ENCODE data around the gene DHRS11.

DNA sequence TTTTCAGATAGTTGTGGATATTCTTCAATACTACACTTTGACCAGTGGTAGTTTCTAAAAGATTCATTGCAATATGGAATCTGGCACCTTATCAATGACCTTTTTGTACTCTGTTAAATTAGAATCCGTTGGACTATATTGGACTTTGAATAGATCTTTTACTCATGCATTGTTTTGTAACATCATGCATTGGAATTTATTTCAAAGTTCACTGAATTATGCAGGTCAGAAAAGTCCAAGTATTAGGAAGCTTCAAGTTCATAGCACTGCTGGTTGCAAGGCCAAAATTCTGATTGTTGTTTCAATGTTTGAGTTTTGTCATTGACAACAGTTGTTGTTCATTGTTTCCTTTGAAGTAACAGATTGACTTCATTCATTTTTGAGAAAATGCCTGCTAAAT, 7.9 kb upstream of the DHRS11 start:
- TF ChIP-seq, protein P1, sequence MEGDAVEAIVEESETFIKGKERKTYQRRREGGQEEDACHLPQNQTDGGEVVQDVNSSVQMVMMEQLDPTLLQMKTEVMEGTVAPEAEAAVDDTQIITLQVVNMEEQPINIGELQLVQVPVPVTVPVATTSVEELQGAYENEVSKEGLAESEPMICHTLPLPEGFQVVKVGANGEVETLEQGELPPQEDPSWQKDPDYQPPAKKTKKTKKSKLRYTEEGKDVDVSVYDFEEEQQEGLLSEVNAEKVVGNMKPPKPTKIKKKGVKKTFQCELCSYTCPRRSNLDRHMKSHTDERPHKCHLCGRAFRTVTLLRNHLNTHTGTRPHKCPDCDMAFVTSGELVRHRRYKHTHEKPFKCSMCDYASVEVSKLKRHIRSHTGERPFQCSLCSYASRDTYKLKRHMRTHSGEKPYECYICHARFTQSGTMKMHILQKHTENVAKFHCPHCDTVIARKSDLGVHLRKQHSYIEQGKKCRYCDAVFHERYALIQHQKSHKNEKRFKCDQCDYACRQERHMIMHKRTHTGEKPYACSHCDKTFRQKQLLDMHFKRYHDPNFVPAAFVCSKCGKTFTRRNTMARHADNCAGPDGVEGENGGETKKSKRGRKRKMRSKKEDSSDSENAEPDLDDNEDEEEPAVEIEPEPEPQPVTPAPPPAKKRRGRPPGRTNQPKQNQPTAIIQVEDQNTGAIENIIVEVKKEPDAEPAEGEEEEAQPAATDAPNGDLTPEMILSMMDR (IDR thresholded peaks at IDR 0.05) = no peak
- no peak for TF ChIP-seq POLR2A (IDR thresholded peaks at IDR 0.05)
